ENCODE results near the gene ARHGEF4. TPM values are rescaled to one million over a fixed set of nuclear protein-coding genes. Genes with fewer than 3 reads are reported as not detected.

The ARHGEF4 gene
- polyA plus RNA-seq, 1 donor (not counting 4 experiments of a cell fraction or from before 2014, with no cell fraction given), result 22.6 TPM

- Histone ChIP-seq H3K27ac (ENCODE audit: control insufficient read depth, insufficient read depth, low read length) (peak overlapping the region; percentile 69), H4K20me1 (ENCODE audit: control insufficient read depth, extremely low read depth, insufficient read depth, low read length) (no peaks in the 10 kb centered on the region), H3K36me3 (ENCODE audit: control insufficient read depth in 2 of 2, extremely low read depth in 1 of 2, insufficient read depth in 2 of 2, low read length in 2 of 2) (peaks cover 0 to 5% of the 10 kb centered on the region in 2 experiments), H3K4me1 (ENCODE audit: control insufficient read depth, extremely low read depth, insufficient read depth, low read length) (peaks cover 52% of the 10 kb centered on the region), H3K79me2 (ENCODE audit: control insufficient read depth, insufficient read depth, low read length) (no peaks in the 10 kb centered on the region), H3K9ac (ENCODE audit: control insufficient read depth, extremely low read depth, insufficient read depth, low read length) (no peak overlapping the region), H3K4me2 (ENCODE audit: control insufficient read depth, extremely low read depth, insufficient read depth, low read depth, low read length) (peak overlapping the region; percentile 43), H3K9me3 (ENCODE audit: control insufficient read depth, low read depth, low read length) (peaks cover 2% of the 10 kb centered on the region), H2AFZ (ENCODE audit: control insufficient read depth, low read length) (no peak overlapping the region), H3K9me1 (ENCODE audit: control insufficient read depth, extremely low read depth, insufficient read depth, low read length) (no peaks in the 10 kb centered on the region), H3K27me3 (ENCODE audit: control insufficient read depth, extremely low read depth, insufficient read depth, low read length) (no peaks in the 10 kb centered on the region), H3K4me3 (ENCODE audit: control insufficient read depth in 2 of 3, extremely low read depth in 1 of 3, insufficient read depth in 2 of 3, low read depth in 1 of 3, low read length in 3 of 3) (peak overlapping the region in 1 of 3 experiments; percentile 2)
- FAIRE-seq, result peak; percentile 98
- dilution Hi-C loops (cut with MboI; ENCODE audit: extremely low pct_ligation_motif_present, low sequenced_read_pairs), result no loop called here
- peak; percentile 62 for DNase-seq (ENCODE audit: low read depth, low spot score)
- TF ChIP-seq CTCF (optimal IDR thresholded peaks at IDR 0.05 in 1 of 3, IDR thresholded peaks at IDR 0.05 in 1 of 3, conservative IDR thresholded peaks at IDR 0.05 in 1 of 3; ENCODE audit: extremely low read depth in 1 of 3, insufficient read depth in 2 of 3, low read length in 3 of 3), result no peak
- TF ChIP-seq EZH2 (IDR thresholded peaks at IDR 0.05; ENCODE audit: low read length), result no peak
Observed at GRCh38 chr2:130882111-130882690, 45.5 kb downstream of the ARHGEF4 start.

- Histone ChIP-seq H3K36me3 (ENCODE audit: control insufficient read depth in 2 of 2, extremely low read depth in 1 of 2, insufficient read depth in 2 of 2, low read length in 2 of 2) (peaks cover 0 to 5% of the 10 kb centered on the region in 2 experiments), H3K9ac (ENCODE audit: control insufficient read depth, extremely low read depth, insufficient read depth, low read length) (peak overlapping the region; percentile 49), H2AFZ (ENCODE audit: control insufficient read depth, low read length) (no peak overlapping the region), H3K9me1 (ENCODE audit: control insufficient read depth, extremely low read depth, insufficient read depth, low read length) (no peaks in the 10 kb centered on the region), H4K20me1 (ENCODE audit: control insufficient read depth, extremely low read depth, insufficient read depth, low read length) (no peaks in the 10 kb centered on the region), H3K4me3 (ENCODE audit: control insufficient read depth in 2 of 3, extremely low read depth in 1 of 3, insufficient read depth in 2 of 3, low read depth in 1 of 3, low read length in 3 of 3) (no peak overlapping the region), H3K27ac (ENCODE audit: control insufficient read depth, insufficient read depth, low read length) (peak overlapping the region; percentile 69), H3K27me3 (ENCODE audit: control insufficient read depth, extremely low read depth, insufficient read depth, low read length) (no peaks in the 10 kb centered on the region), H3K4me2 (ENCODE audit: control insufficient read depth, extremely low read depth, insufficient read depth, low read depth, low read length) (peak overlapping the region; percentile 43), H3K79me2 (ENCODE audit: control insufficient read depth, insufficient read depth, low read length) (no peaks in the 10 kb centered on the region), H3K9me3 (ENCODE audit: control insufficient read depth, low read depth, low read length) (peaks cover 2% of the 10 kb centered on the region), H3K4me1 (ENCODE audit: control insufficient read depth, extremely low read depth, insufficient read depth, low read length) (peaks cover 47% of the 10 kb centered on the region)
- no peak for DNase-seq (ENCODE audit: low read depth, low spot score)
- dilution Hi-C loops (cut with MboI; ENCODE audit: extremely low pct_ligation_motif_present, low sequenced_read_pairs), result no loop called here
- FAIRE-seq, result peak; percentile 9
- TF ChIP-seq CTCF (optimal IDR thresholded peaks at IDR 0.05 in 1 of 3, IDR thresholded peaks at IDR 0.05 in 1 of 3, conservative IDR thresholded peaks at IDR 0.05 in 1 of 3; ENCODE audit: extremely low read depth in 1 of 3, insufficient read depth in 2 of 3, low read length in 3 of 3) (peak in 1 of 3 experiments; percentile 34), EZH2 (IDR thresholded peaks at IDR 0.05; ENCODE audit: low read length) (no peak)
Observed at GRCh38 chr2:130882991-130883390, 46.3 kb downstream of the ARHGEF4 start.

Data from keratinocyte (primary cell).